Panc1 (cell line): Measurements from ENCODE around the gene HLCS.

Source experiments
- POLR2AphosphoS5 ChIP-seq: IDR thresholded peaks from 2 replicates; pipeline ENCODE4 v1.6.1; 2012; ENCODE audit warnings: mild to moderate bottlenecking, low read depth, low read length, moderate library complexity
- TF ChIP-seq, protein P1 (sequence below), 2 experiments: IDR thresholded peaks; 2 replicates each; pipeline ENCODE4 v1.6.1; 2011 to 2012; ENCODE audit warnings: low read depth in 2 of 2, control low read depth in 1 of 2, low read length in 1 of 2, mild to moderate bottlenecking in 1 of 2, moderate library complexity in 1 of 2; ENCODE audit not compliant: insufficient read depth in 1 of 2
- TF ChIP-seq, protein P2 (sequence below): fragments of 450-650 bp; IDR thresholded peaks from 2 replicates; pipeline ENCODE4 v1.5.1; 2017; ENCODE audit warnings: mild to moderate bottlenecking

DNA sequence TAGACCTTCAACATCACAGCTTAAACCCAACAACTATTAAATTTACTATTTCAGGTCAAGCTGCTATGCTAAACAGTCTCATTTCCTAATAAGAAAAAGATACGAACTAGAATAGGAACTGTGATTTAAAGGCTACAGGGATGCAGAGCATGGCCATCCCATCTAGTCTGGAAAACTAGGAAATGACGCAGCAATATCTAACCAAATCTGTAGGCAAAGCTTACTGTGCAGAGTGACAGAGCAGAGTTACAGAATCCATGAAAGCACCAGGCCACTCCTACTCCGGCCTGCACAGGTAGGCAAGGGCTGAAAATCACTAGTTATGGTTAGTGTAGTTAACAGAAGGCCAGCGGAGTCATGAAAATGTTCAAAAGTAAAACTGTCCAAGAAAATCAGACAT lies 2.1 kb downstream of the HLCS start:
- TF ChIP-seq, protein P1, sequence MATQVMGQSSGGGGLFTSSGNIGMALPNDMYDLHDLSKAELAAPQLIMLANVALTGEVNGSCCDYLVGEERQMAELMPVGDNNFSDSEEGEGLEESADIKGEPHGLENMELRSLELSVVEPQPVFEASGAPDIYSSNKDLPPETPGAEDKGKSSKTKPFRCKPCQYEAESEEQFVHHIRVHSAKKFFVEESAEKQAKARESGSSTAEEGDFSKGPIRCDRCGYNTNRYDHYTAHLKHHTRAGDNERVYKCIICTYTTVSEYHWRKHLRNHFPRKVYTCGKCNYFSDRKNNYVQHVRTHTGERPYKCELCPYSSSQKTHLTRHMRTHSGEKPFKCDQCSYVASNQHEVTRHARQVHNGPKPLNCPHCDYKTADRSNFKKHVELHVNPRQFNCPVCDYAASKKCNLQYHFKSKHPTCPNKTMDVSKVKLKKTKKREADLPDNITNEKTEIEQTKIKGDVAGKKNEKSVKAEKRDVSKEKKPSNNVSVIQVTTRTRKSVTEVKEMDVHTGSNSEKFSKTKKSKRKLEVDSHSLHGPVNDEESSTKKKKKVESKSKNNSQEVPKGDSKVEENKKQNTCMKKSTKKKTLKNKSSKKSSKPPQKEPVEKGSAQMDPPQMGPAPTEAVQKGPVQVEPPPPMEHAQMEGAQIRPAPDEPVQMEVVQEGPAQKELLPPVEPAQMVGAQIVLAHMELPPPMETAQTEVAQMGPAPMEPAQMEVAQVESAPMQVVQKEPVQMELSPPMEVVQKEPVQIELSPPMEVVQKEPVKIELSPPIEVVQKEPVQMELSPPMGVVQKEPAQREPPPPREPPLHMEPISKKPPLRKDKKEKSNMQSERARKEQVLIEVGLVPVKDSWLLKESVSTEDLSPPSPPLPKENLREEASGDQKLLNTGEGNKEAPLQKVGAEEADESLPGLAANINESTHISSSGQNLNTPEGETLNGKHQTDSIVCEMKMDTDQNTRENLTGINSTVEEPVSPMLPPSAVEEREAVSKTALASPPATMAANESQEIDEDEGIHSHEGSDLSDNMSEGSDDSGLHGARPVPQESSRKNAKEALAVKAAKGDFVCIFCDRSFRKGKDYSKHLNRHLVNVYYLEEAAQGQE (IDR thresholded peaks at IDR 0.05; ENCODE audit: insufficient read depth in 1 of 2, low read depth in 2 of 2, low read length in 1 of 2): no peak
- TF ChIP-seq, protein P2, sequence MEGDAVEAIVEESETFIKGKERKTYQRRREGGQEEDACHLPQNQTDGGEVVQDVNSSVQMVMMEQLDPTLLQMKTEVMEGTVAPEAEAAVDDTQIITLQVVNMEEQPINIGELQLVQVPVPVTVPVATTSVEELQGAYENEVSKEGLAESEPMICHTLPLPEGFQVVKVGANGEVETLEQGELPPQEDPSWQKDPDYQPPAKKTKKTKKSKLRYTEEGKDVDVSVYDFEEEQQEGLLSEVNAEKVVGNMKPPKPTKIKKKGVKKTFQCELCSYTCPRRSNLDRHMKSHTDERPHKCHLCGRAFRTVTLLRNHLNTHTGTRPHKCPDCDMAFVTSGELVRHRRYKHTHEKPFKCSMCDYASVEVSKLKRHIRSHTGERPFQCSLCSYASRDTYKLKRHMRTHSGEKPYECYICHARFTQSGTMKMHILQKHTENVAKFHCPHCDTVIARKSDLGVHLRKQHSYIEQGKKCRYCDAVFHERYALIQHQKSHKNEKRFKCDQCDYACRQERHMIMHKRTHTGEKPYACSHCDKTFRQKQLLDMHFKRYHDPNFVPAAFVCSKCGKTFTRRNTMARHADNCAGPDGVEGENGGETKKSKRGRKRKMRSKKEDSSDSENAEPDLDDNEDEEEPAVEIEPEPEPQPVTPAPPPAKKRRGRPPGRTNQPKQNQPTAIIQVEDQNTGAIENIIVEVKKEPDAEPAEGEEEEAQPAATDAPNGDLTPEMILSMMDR: no peak
- TF ChIP-seq POLR2AphosphoS5: no peak
